ENCODE data around the gene SAMD4A.

SAMD4A gene

DNA sequence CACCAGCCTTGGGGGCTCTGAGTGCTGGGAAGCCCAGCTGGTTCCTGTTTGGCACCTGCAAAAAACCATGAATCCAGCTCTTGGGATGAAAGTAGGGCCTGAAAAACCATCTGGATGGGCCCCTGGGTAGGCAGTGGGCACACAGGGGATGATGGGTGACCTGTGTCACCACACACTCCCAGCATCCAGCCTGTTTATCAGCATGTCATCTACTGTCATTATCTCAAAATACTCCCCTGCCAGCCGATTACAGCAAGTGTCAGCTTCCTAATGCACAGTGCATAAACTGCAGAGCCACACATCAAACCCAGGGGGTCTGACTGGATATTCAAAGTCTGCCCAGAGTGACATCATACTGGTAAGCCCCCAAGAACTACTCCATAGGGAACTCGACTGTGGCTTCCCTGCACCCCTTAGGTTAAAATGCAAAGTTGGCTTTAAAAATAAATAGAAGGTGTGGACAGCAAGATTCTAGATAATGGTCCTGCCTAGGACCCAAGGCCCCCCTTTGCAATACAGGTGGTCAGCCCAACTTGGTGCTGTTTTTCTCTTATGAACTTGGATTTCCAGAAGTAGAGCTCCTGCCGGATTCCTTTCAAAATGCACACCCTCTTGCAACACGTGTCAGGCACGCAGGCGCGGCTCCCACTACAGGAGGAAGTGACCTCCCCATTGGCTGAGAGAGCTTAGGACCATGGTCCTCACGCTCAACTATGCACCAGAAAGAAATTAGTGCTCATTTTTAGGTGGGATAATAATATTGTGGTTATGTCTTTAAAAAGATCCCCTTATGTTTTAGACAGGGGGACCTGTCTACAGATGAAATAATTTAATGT is 241.6 kb downstream of the SAMD4A start:
- H3K9me3 ChIP-seq (ENCODE audit: insufficient read depth, low read length): no peaks in the 10 kb centered on the region
- H3K4me2 ChIP-seq (ENCODE audit: low read depth, low read length, poor library complexity, severe bottlenecking): no peak overlapping the region
- no peaks in the 10 kb centered on the region for H3K9me2 ChIP-seq (replicated peaks; ENCODE audit: insufficient read depth, low read length)
- H3F3A ChIP-seq (ENCODE audit: insufficient read depth): no peaks in the 10 kb centered on the region
- TF ChIP-seq, protein P1, sequence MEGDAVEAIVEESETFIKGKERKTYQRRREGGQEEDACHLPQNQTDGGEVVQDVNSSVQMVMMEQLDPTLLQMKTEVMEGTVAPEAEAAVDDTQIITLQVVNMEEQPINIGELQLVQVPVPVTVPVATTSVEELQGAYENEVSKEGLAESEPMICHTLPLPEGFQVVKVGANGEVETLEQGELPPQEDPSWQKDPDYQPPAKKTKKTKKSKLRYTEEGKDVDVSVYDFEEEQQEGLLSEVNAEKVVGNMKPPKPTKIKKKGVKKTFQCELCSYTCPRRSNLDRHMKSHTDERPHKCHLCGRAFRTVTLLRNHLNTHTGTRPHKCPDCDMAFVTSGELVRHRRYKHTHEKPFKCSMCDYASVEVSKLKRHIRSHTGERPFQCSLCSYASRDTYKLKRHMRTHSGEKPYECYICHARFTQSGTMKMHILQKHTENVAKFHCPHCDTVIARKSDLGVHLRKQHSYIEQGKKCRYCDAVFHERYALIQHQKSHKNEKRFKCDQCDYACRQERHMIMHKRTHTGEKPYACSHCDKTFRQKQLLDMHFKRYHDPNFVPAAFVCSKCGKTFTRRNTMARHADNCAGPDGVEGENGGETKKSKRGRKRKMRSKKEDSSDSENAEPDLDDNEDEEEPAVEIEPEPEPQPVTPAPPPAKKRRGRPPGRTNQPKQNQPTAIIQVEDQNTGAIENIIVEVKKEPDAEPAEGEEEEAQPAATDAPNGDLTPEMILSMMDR (IDR thresholded peaks at IDR 0.05; ENCODE audit: insufficient read depth, low read length, poor library complexity, severe bottlenecking): no peak
- no peak for TF ChIP-seq EZH2phosphoT487 (conservative IDR thresholded peaks at IDR 0.05; ENCODE audit: low read length)
- H3K36me3 ChIP-seq (ENCODE audit: low read length): no peaks in the 10 kb centered on the region
- no peaks in the 10 kb centered on the region for H4K20me1 ChIP-seq (ENCODE audit: low read depth, low read length)
- no peak overlapping the region for H2AFZ ChIP-seq (ENCODE audit: low read depth, low read length, severe bottlenecking)
- H3K27ac ChIP-seq (ENCODE audit: low read depth, low read length): no peak overlapping the region
- H3K79me2 ChIP-seq (ENCODE audit: insufficient read depth, low read length): no peaks in the 10 kb centered on the region
- H3K4me3 ChIP-seq (ENCODE audit: insufficient read depth, low read length, poor library complexity, severe bottlenecking): no peak overlapping the region
- no peaks in the 10 kb centered on the region for H3K27me3 ChIP-seq (ENCODE audit: low read length)
- H3K9ac ChIP-seq (ENCODE audit: low read length): no peak overlapping the region

DNA sequence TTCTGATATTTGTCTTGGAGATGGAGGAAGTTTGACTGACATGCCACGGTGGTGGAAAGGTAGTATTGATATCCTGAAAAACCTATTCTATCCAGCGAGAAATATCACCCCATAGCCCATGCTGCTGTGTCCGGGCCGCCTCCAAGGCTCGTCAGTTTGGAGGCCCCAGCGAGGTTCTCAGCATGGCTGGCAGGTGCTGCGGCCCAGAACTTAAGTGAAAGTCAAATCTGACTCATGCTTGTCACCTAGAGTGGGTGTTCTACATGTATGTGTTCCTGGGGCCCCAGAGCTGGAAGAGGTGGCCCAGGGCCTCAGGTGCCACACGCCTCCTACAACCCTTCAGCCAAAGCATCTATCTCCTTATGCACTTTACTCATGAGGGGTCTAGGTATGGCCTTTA is 242.8 kb downstream of the SAMD4A start:
- no peak overlapping the region for H2AFZ ChIP-seq (ENCODE audit: low read depth, low read length, severe bottlenecking)
- H3K9me3 ChIP-seq (ENCODE audit: insufficient read depth, low read length): no peaks in the 10 kb centered on the region
- TF ChIP-seq, protein P1 (IDR thresholded peaks at IDR 0.05; ENCODE audit: insufficient read depth, low read length, poor library complexity, severe bottlenecking): no peak
- no peak for TF ChIP-seq EZH2phosphoT487 (conservative IDR thresholded peaks at IDR 0.05; ENCODE audit: low read length)
- no peaks in the 10 kb centered on the region for H4K20me1 ChIP-seq (ENCODE audit: low read depth, low read length)
- no peaks in the 10 kb centered on the region for H3F3A ChIP-seq (ENCODE audit: insufficient read depth)
- H3K27ac ChIP-seq (ENCODE audit: low read depth, low read length): no peak overlapping the region
- H3K4me3 ChIP-seq (ENCODE audit: insufficient read depth, low read length, poor library complexity, severe bottlenecking): no peak overlapping the region
- no peaks in the 10 kb centered on the region for H3K9me2 ChIP-seq (replicated peaks; ENCODE audit: insufficient read depth, low read length)
- no peak overlapping the region for H3K9ac ChIP-seq (ENCODE audit: low read length)
- H3K4me2 ChIP-seq (ENCODE audit: low read depth, low read length, poor library complexity, severe bottlenecking): no peak overlapping the region
- no peaks in the 10 kb centered on the region for H3K79me2 ChIP-seq (ENCODE audit: insufficient read depth, low read length)
- no peaks in the 10 kb centered on the region for H3K27me3 ChIP-seq (ENCODE audit: low read length)
- H3K36me3 ChIP-seq (ENCODE audit: low read length): no peaks in the 10 kb centered on the region

DNA sequence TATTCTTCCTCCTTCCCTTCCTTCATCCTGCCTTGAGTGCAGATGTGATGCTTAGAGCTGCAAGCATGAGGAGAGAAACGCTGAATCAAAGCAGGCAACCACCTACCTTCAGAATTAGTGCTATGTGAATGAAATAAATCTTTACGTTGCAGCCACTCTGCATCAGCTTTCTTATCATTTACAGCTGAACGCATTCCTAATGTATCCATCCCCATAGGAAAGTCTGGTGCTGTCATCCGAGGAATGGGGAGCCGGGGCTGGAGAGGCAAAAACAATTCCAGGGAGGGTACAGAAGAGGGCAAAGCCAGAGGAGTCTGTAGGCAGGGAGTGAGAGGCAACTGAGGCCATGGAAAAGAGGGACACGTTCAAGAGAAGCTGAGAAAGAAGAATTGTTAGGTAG is 245.7 kb downstream of the SAMD4A start:
- no peak overlapping the region for H3K4me2 ChIP-seq (ENCODE audit: low read depth, low read length, poor library complexity, severe bottlenecking)
- no peaks in the 10 kb centered on the region for H4K20me1 ChIP-seq (ENCODE audit: low read depth, low read length)
- no peaks in the 10 kb centered on the region for H3K36me3 ChIP-seq (ENCODE audit: low read length)
- no peaks in the 10 kb centered on the region for H3K27me3 ChIP-seq (ENCODE audit: low read length)
- H3F3A ChIP-seq (ENCODE audit: insufficient read depth): no peaks in the 10 kb centered on the region
- no peak overlapping the region for H3K9ac ChIP-seq (ENCODE audit: low read length)
- H3K9me2 ChIP-seq (replicated peaks; ENCODE audit: insufficient read depth, low read length): no peaks in the 10 kb centered on the region
- H3K79me2 ChIP-seq (ENCODE audit: insufficient read depth, low read length): no peaks in the 10 kb centered on the region
- no peak for TF ChIP-seq EZH2phosphoT487 (conservative IDR thresholded peaks at IDR 0.05; ENCODE audit: low read length)
- TF ChIP-seq, protein P1 (IDR thresholded peaks at IDR 0.05; ENCODE audit: insufficient read depth, low read length, poor library complexity, severe bottlenecking): no peak
- H3K4me3 ChIP-seq (ENCODE audit: insufficient read depth, low read length, poor library complexity, severe bottlenecking): no peak overlapping the region
- H2AFZ ChIP-seq (ENCODE audit: low read depth, low read length, severe bottlenecking): no peak overlapping the region
- H3K27ac ChIP-seq (ENCODE audit: low read depth, low read length): no peak overlapping the region
- no peaks in the 10 kb centered on the region for H3K9me3 ChIP-seq (ENCODE audit: insufficient read depth, low read length)

Data from SU-DHL-6 (cell line).